Stimulated activated CD4-positive, alpha-beta T cell treated with anti-CD3 and anti-CD28 coated beads, Interleukin-4, amount 100 ng/mL, for 4 hours (primary cell): ENCODE measurements around the gene RAD21L1.
"Not testable (repeated sequence)": the region's sequence is repeated elsewhere in the genome, so short reads cannot be mapped to it uniquely, and the experiment has no call there.

Experiments
- DNase-seq, 2 experiments: peaks; one replicate each; pipeline ENCODE4 v3.0.0-alpha.2; 2020

The RAD21L1 gene

GRCh38 chr20:1199964-1200363, 25.9 kb upstream of the RAD21L1 start:
- no peak for DNase-seq

- DNase-seq, result no peak
Measured at GRCh38 chr20:1202762-1203504, 22.9 kb upstream of the RAD21L1 start, which contains the start of gene C20orf202. TSS of gene C20orf202 (plus strand) at chr20:1203454. CDS start at chr20:1203586, 132 bp downstream.

- no peak for DNase-seq
Measured at GRCh38 chr20:1203630-1204029, 22.2 kb upstream of the RAD21L1 start.

GRCh38 chr20:1204113-1204512, 21.7 kb upstream of the RAD21L1 start:
- DNase-seq, result no peak

- no peak for DNase-seq
Measured at GRCh38 chr20:1204576-1204975, 21.3 kb upstream of the RAD21L1 start.

GRCh38 chr20:1205802-1206201, 20.0 kb upstream of the RAD21L1 start:
- DNase-seq, result no peak

GRCh38 chr20:1206366-1207148, 19.3 kb upstream of the RAD21L1 start:
- DNase-seq, result no peak

- DNase-seq, result no peak
Measured at GRCh38 chr20:1207293-1207878, 18.5 kb upstream of the RAD21L1 start.

GRCh38 chr20:1209447-1210387, 16.1 kb upstream of the RAD21L1 start:
- no peak for DNase-seq

GRCh38 chr20:1210501-1210900, 15.3 kb upstream of the RAD21L1 start:
- no peak for DNase-seq

GRCh38 chr20:1212023-1212422, 13.8 kb upstream of the RAD21L1 start:
- DNase-seq, result no peak

- peak; percentile 61 to 62 for DNase-seq
Measured at GRCh38 chr20:1212607-1213396, 13.0 kb upstream of the RAD21L1 start.

- DNase-seq, result no peak
Measured at GRCh38 chr20:1214838-1215261, 11.0 kb upstream of the RAD21L1 start.

GRCh38 chr20:1215386-1216170, 10.3 kb upstream of the RAD21L1 start:
- peak; percentile 40 to 64 for DNase-seq

- not testable (repeated sequence) for DNase-seq
Measured at GRCh38 chr20:1216527-1217427, 9.1 kb upstream of the RAD21L1 start.

GRCh38 chr20:1222750-1223149, 3.1 kb upstream of the RAD21L1 start:
- not testable (repeated sequence) for DNase-seq

GRCh38 chr20:1224205-1224890, 1.5 kb upstream of the RAD21L1 start:
- DNase-seq, result no peak

GRCh38 chr20:1225263-1225782, 521 bp upstream of the RAD21L1 start:
- no peak for DNase-seq

- DNase-seq, result no peak
Measured at GRCh38 chr20:1229541-1229940, 3.7 kb downstream of the RAD21L1 start.
